Subcutaneous abdominal adipose tissue (tissue), 5 donors: ENCODE results near the gene CDKN1A.

Experiments used
- H3K27ac ChIP-seq: one replicate; pipeline ENCODE4 v1.7.0; 2013; ENCODE audit warnings: low read depth, mild to moderate bottlenecking, inconsistent platforms, low read length, moderate library complexity
- H3K27me3 ChIP-seq, 5 donors: one replicate each; pipeline ENCODE4 v1.7.0; 2013; ENCODE audit warnings: low read length in 5 of 5, inconsistent platforms in 1 of 5; ENCODE audit not compliant: control insufficient read depth in 5 of 5, insufficient read depth in 4 of 5
- H3K36me3 ChIP-seq, 5 donors: one replicate each; pipeline ENCODE4 v1.7.0; 2013; ENCODE audit warnings: low read length in 5 of 5; ENCODE audit not compliant: control insufficient read depth in 5 of 5, insufficient read depth in 5 of 5
- H3K4me1 ChIP-seq, 5 donors: one replicate each; pipeline ENCODE4 v1.7.0; 2013; ENCODE audit warnings: low read length in 5 of 5, mild to moderate bottlenecking in 3 of 5, moderate library complexity in 1 of 5; ENCODE audit not compliant: control insufficient read depth in 5 of 5, insufficient read depth in 5 of 5
- H3K4me3 ChIP-seq, 5 donors: one replicate each; pipeline ENCODE4 v1.7.0; 2013; ENCODE audit warnings: low read length in 5 of 5, low read depth in 1 of 5
- H3K9ac ChIP-seq, 5 donors: one replicate each; pipeline ENCODE4 v1.7.0; 2013; ENCODE audit warnings: low read length in 5 of 5, mild to moderate bottlenecking in 4 of 5, moderate library complexity in 3 of 5
- H3K9me3 ChIP-seq, 5 donors: one replicate each; pipeline ENCODE4 v1.7.0; 2013; ENCODE audit warnings: low read length in 5 of 5; ENCODE audit not compliant: control insufficient read depth in 5 of 5
- donor health status: healthy.
- donor health status: healthy.
- donor health status: healthy.
- donor health status: healthy.
- donor health status: healthy.

Gene CDKN1A

DNA sequence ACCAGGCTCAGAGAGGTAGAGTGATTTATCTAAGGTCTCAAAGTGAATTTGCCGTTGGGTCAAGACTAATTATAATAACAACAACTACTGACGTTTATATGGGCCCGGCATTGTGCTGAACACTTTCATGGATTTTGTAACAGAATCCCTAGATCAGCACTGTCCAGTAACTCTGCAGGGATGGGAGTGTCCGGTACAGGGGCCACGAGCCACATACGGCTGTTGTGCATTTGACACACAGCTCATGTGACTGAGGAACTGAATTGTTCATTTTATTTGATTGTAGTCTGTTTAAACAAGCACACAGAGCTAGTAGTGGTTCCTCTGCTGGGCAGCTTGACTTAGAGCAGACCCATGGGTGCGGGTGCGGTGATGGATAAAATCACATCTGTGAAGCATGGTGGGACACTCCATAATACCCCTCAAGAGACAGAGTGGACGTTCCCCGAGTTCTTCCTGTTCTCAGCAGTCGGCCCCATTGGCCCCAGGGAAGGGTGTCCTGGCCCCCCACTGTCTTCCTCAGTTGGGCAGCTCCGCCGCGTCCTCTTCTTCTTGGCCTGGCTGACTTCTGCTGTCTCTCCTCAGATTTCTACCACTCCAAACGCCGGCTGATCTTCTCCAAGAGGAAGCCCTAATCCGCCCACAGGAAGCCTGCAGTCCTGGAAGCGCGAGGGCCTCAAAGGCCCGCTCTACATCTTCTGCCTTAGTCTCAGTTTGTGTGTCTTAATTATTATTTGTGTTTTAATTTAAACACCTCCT is 6.8 kb downstream of the CDKN1A start:
- H3K36me3 ChIP-seq = peaks cover 0 to 55% (median 49%) of the 10 kb centered on the region in 5 donors

DNA sequence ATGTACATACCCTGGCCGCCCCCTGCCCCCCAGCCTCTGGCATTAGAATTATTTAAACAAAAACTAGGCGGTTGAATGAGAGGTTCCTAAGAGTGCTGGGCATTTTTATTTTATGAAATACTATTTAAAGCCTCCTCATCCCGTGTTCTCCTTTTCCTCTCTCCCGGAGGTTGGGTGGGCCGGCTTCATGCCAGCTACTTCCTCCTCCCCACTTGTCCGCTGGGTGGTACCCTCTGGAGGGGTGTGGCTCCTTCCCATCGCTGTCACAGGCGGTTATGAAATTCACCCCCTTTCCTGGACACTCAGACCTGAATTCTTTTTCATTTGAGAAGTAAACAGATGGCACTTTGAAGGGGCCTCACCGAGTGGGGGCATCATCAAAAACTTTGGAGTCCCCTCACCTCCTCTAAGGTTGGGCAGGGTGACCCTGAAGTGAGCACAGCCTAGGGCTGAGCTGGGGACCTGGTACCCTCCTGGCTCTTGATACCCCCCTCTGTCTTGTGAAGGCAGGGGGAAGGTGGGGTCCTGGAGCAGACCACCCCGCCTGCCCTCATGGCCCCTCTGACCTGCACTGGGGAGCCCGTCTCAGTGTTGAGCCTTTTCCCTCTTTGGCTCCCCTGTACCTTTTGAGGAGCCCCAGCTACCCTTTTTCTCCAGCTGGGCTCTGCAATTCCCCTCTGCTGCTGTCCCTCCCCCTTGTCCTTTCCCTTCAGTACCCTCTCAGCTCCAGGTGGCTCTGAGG is 7.6 kb downstream of the CDKN1A start:
- Histone ChIP-seq H3K4me1 (peaks cover 6 to 40% (median 21%) of the 10 kb centered on the region in 5 donors), H3K9me3 (no peaks in the 10 kb centered on the region), H3K9ac (no peak overlapping the region), H3K27ac (no peak overlapping the region), H3K36me3 (peaks cover 0 to 55% (median 49%) of the 10 kb centered on the region in 5 donors), H3K27me3 (no peaks in the 10 kb centered on the region), H3K4me3 (no peak overlapping the region)

More for the DNA sequence above, 6.8 kb downstream of the CDKN1A start:
- no peaks in the 10 kb centered on the region for H3K27me3 ChIP-seq
- H3K9me3 ChIP-seq = no peaks in the 10 kb centered on the region
- no peak overlapping the region for H3K9ac ChIP-seq
- peaks cover 6 to 45% (median 25%) of the 10 kb centered on the region in 5 donors for H3K4me1 ChIP-seq
- no peak overlapping the region for H3K4me3 ChIP-seq
- H3K27ac ChIP-seq = no peak overlapping the region

DNA sequence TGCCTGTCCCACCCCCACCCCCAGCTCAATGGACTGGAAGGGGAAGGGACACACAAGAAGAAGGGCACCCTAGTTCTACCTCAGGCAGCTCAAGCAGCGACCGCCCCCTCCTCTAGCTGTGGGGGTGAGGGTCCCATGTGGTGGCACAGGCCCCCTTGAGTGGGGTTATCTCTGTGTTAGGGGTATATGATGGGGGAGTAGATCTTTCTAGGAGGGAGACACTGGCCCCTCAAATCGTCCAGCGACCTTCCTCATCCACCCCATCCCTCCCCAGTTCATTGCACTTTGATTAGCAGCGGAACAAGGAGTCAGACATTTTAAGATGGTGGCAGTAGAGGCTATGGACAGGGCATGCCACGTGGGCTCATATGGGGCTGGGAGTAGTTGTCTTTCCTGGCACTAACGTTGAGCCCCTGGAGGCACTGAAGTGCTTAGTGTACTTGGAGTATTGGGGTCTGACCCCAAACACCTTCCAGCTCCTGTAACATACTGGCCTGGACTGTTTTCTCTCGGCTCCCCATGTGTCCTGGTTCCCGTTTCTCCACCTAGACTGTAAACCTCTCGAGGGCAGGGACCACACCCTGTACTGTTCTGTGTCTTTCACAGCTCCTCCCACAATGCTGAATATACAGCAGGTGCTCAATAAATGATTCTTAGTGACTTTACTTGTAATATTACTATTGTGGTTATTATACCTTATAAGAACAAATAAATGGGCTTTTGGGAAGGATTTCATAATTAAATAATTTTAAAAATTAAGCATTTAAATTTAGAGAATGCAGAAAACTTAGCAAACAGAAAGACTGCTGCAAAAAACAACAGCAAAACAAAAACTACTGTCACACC is 8.4 kb downstream of the CDKN1A start:
- Histone ChIP-seq H3K27me3 (no peaks in the 10 kb centered on the region), H3K27ac (no peak overlapping the region), H3K9ac (no peak overlapping the region), H3K9me3 (no peaks in the 10 kb centered on the region), H3K4me3 (no peak overlapping the region), H3K4me1 (peaks cover 6 to 37% (median 20%) of the 10 kb centered on the region in 5 donors), H3K36me3 (peaks cover 0 to 54% (median 49%) of the 10 kb centered on the region in 5 donors)

- Histone ChIP-seq H3K27me3 (no peaks in the 10 kb centered on the region), H3K4me1 (peaks cover 2 to 27% (median 7%) of the 10 kb centered on the region in 5 donors), H3K36me3 (peaks cover 0 to 40% (median 40%) of the 10 kb centered on the region in 5 donors), H3K4me3 (no peak overlapping the region), H3K9me3 (no peaks in the 10 kb centered on the region), H3K9ac (no peak overlapping the region), H3K27ac (no peak overlapping the region)
These were observed 9.7 kb downstream of the CDKN1A start for GRCh38 chr6:36688063-36688738.

DNA sequence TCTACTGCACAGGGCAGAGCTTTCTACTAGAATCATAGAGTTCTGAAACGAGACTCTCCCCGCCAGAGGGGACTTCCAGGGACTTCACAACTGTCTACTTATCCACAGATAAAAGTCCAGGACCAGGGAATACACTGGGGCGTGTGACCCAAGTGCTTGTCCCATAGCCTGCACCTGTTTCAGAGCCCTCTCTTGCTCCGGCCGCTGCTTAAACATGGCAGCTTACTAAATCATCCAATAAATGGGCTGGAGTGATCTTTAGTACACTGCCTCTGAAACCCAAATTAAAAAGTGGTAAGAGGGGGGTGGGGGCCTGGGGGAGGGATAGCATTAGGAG is 10.2 kb downstream of the CDKN1A start:
- Histone ChIP-seq H3K9me3 (no peaks in the 10 kb centered on the region), H3K36me3 (peaks cover 0 to 35% (median 35%) of the 10 kb centered on the region in 5 donors), H3K9ac (no peak overlapping the region), H3K27me3 (no peaks in the 10 kb centered on the region), H3K4me3 (no peak overlapping the region), H3K27ac (no peak overlapping the region), H3K4me1 (peaks cover 2 to 25% (median 6%) of the 10 kb centered on the region in 5 donors)

GRCh38 chr6:36691011-36691410 is 12.5 kb downstream of the CDKN1A start:
- H3K9ac ChIP-seq = no peak overlapping the region
- H3K36me3 ChIP-seq = peaks cover 0 to 12% (median 12%) of the 10 kb centered on the region in 5 donors
- no peak overlapping the region for H3K4me3 ChIP-seq
- H3K4me1 ChIP-seq = peaks cover 0 to 5% (median 0%) of the 10 kb centered on the region in 5 donors
- no peaks in the 10 kb centered on the region for H3K9me3 ChIP-seq
- H3K27me3 ChIP-seq = no peaks in the 10 kb centered on the region
- no peak overlapping the region for H3K27ac ChIP-seq

- H3K36me3 ChIP-seq = peaks cover 0 to 6% (median 6%) of the 10 kb centered on the region in 5 donors
- no peak overlapping the region for H3K4me3 ChIP-seq
- H3K9ac ChIP-seq = no peak overlapping the region
- H3K4me1 ChIP-seq = peaks cover 0 to 5% (median 0%) of the 10 kb centered on the region in 5 donors
- H3K27ac ChIP-seq = no peak overlapping the region
- H3K27me3 ChIP-seq = no peaks in the 10 kb centered on the region
- no peaks in the 10 kb centered on the region for H3K9me3 ChIP-seq
These were observed 13.1 kb downstream of the CDKN1A start for GRCh38 chr6:36691612-36692011.

- H3K27me3 ChIP-seq = no peaks in the 10 kb centered on the region
- no peaks in the 10 kb centered on the region for H3K9me3 ChIP-seq
- no peak overlapping the region for H3K9ac ChIP-seq
- peaks cover 0 to 5% (median 0%) of the 10 kb centered on the region in 5 donors for H3K4me1 ChIP-seq
- H3K27ac ChIP-seq = no peak overlapping the region
- H3K36me3 ChIP-seq = peaks cover 0 to under 1% (median 0%) of the 10 kb centered on the region in 5 donors
- no peak overlapping the region for H3K4me3 ChIP-seq
These were observed 13.7 kb downstream of the CDKN1A start for GRCh38 chr6:36692220-36692619.

GRCh38 chr6:36692861-36693702 is 14.6 kb downstream of the CDKN1A start:
- no peaks in the 10 kb centered on the region for H3K27me3 ChIP-seq
- no peaks in the 10 kb centered on the region for H3K9me3 ChIP-seq
- no peak overlapping the region for H3K27ac ChIP-seq
- peaks cover 0 to 5% (median 0%) of the 10 kb centered on the region in 5 donors for H3K4me1 ChIP-seq
- no peak overlapping the region for H3K9ac ChIP-seq
- H3K36me3 ChIP-seq = no peaks in the 10 kb centered on the region
- no peak overlapping the region for H3K4me3 ChIP-seq
